SK-N-SH (cell line): ENCODE results near the gene HSPA1A. TPM values are rescaled to one million over a fixed set of nuclear protein-coding genes. Genes with fewer than 3 reads are reported as not detected.
A peak's percentile ranks its signal among the peaks of the same experiment; 100 is the strongest.

Source experiments
- CTCF ChIA-PET: fragments of 300-600, 350-600 bp; formaldehyde crosslinking; extraction: SDS; loops from one replicate; lab custom pipeline; 2021; lab: Yijun Ruan, JAX
- POLR2A ChIA-PET: fragments of 350-600 bp; sonication (Branson Sonifier 250); formaldehyde crosslinking; extraction: SDS; loops from one replicate; lab custom pipeline; 2020; ENCODE audit warnings: antibody characterized with exemption, inconsistent platforms; lab: Yijun Ruan, JAX
- DNase-seq: peaks from one replicate; pipeline ENCODE4 v3.0.0; 2012
- H2AFZ ChIP-seq: fragments of 200-600 bp; sonication (generic); 2 replicates; pipeline ENCODE4 v1.8.1; 2016; ENCODE audit warnings: antibody characterized with exemption, mild to moderate bottlenecking, low read depth
- H3F3A ChIP-seq: fragments of 200-600 bp; sonication (generic); replicated peaks from 2 replicates; pipeline ENCODE3; 2016; ENCODE audit warnings: antibody characterized with exemption, mild to moderate bottlenecking; ENCODE audit not compliant: insufficient read depth
- H3K27ac ChIP-seq, 2 experiments: fragments of 200-500 bp in 1 of 2; fragments of 200-600 bp in 1 of 2; sonication (Bioruptor generic) in 1 of 2; sonication (generic), shearing (Covaris generic) in 1 of 2; 2 replicates each; pipeline versions ENCODE4 v1.5.1 to v1.6.1; 2014 to 2016; ENCODE audit warnings: low read depth in 2 of 2, inconsistent platforms in 1 of 2, low read length in 1 of 2, mild to moderate bottlenecking in 1 of 2, mixed read lengths in 1 of 2
- H3K27me3 ChIP-seq: fragments of 200-600 bp; sonication (generic), shearing (Covaris generic); 2 replicates; pipeline ENCODE4 v1.6.1; 2016; ENCODE audit warnings: mixed run types; ENCODE audit not compliant: insufficient read depth
- H3K36me3 ChIP-seq, 2 experiments: fragments of 200-500 bp in 1 of 2; fragments of 200-600 bp in 1 of 2; sonication (Bioruptor generic) in 1 of 2; sonication (generic) in 1 of 2; replicated peaks in 1 of 2; 2 replicates each; pipeline versions ENCODE3 to v1.5.1; 2014 to 2016; ENCODE audit warnings: low read length in 1 of 2, mild to moderate bottlenecking in 1 of 2; ENCODE audit not compliant: insufficient read depth in 2 of 2, control insufficient read depth in 1 of 2
- H3K4me1 ChIP-seq, 2 experiments: fragments of 200-500 bp in 1 of 2; fragments of 200-600 bp in 1 of 2; sonication (Bioruptor generic) in 1 of 2; sonication (generic), shearing (Covaris generic) in 1 of 2; 2 replicates each; pipeline versions ENCODE4 v1.5.1 to v1.6.1; 2014 to 2016; ENCODE audit warnings: low read depth in 1 of 2, low read length in 1 of 2, mixed run types in 1 of 2; ENCODE audit not compliant: insufficient read depth in 2 of 2, control insufficient read depth in 1 of 2
- H3K4me2 ChIP-seq: fragments of 200-600 bp; sonication (generic), shearing (Covaris generic); 2 replicates; pipeline ENCODE4 v1.6.1; 2017; ENCODE audit warnings: mixed run types
- H3K4me3 ChIP-seq, 2 experiments: fragments of 200-500 bp in 1 of 2; fragments of 200-600 bp in 1 of 2; sonication (Bioruptor generic) in 1 of 2; sonication (generic), shearing (Covaris generic) in 1 of 2; 2 replicates each; pipeline versions ENCODE4 v1.5.1 to v1.8.1; 2014 to 2016; ENCODE audit warnings: low read depth in 2 of 2, inconsistent platforms in 1 of 2, low read length in 1 of 2, mild to moderate bottlenecking in 1 of 2, mixed read lengths in 1 of 2, moderate library complexity in 1 of 2
- H3K79me2 ChIP-seq: fragments of 200-600 bp; sonication (generic); 2 replicates; pipeline ENCODE4 v1.8.1; 2017; ENCODE audit warnings: mild to moderate bottlenecking; ENCODE audit not compliant: insufficient read depth
- H3K9ac ChIP-seq: fragments of 200-600 bp; sonication (generic); 2 replicates; pipeline ENCODE4 v1.6.1; 2017; ENCODE audit warnings: mixed run types
- H3K9me2 ChIP-seq: fragments of 200-600 bp; sonication (generic); 2 replicates; pipeline ENCODE4 v1.6.1; 2017; ENCODE audit warnings: mixed run types
- H3K9me3 ChIP-seq: fragments of 200-600 bp; sonication (generic); 2 replicates; pipeline ENCODE4 v1.6.1; 2017; ENCODE audit warnings: mixed run types, mild to moderate bottlenecking, moderate library complexity
- H4K20me1 ChIP-seq: fragments of 200-600 bp; sonication (generic); 2 replicates; pipeline ENCODE4 v1.6.1; 2017; ENCODE audit warnings: mild to moderate bottlenecking, mixed run types; ENCODE audit not compliant: insufficient read depth
- ELF1 ChIP-seq: IDR thresholded peaks from 2 replicates; pipeline ENCODE4 v1.4.0; 2012
- EZH2phosphoT487 ChIP-seq: fragments of 200-600 bp; sonication (generic); IDR thresholded peaks from 2 replicates; pipeline ENCODE4 v1.6.1; 2017; ENCODE audit warnings: low read depth, mixed run types, mild to moderate bottlenecking, antibody characterized with exemption, moderate library complexity, borderline replicate concordance
- FOSL2 ChIP-seq: IDR thresholded peaks from 2 replicates; pipeline ENCODE4 v1.4.0; 2012; ENCODE audit warnings: low read depth, mild to moderate bottlenecking, moderate library complexity, borderline replicate concordance
- FOXJ3 ChIP-seq: sonication (generic); formaldehyde crosslinking; IDR thresholded peaks from 2 replicates; pipeline ENCODE4 v1.5.1; 2020; ENCODE audit warnings: mild to moderate bottlenecking, missing genetic modification reagents
- FOXM1 ChIP-seq: IDR thresholded peaks from 2 replicates; pipeline ENCODE4 v1.4.0; 2012; ENCODE audit warnings: low read depth, mild to moderate bottlenecking
- GATA2 ChIP-seq: sonication (generic); formaldehyde crosslinking; IDR thresholded peaks from 2 replicates; pipeline ENCODE4 v1.5.0; 2020; ENCODE audit warnings: mild to moderate bottlenecking, missing genetic modification reagents
- MEF2A ChIP-seq: IDR thresholded peaks from 2 replicates; pipeline ENCODE4 v1.4.0; 2012; ENCODE audit warnings: low read depth, borderline replicate concordance
- NFIC ChIP-seq: IDR thresholded peaks from 2 replicates; pipeline ENCODE4 v1.4.0; 2012; ENCODE audit warnings: borderline replicate concordance
- RAD21 ChIP-seq: IDR thresholded peaks from 2 replicates; pipeline ENCODE4 v1.6.1; 2012; ENCODE audit warnings: mild to moderate bottlenecking, low read length
- RCOR1 ChIP-seq: fragments of 150-350 bp; IDR thresholded peaks from 2 replicates; pipeline ENCODE4 v1.6.1; 2017; ENCODE audit warnings: antibody characterized with exemption, low read length
- RFX5 ChIP-seq: IDR thresholded peaks from 2 replicates; pipeline ENCODE4 v1.6.1; 2012; ENCODE audit warnings: mild to moderate bottlenecking, improper control_type of control experiment, low read length
- RXRA ChIP-seq: IDR thresholded peaks from 2 replicates; pipeline ENCODE4 v1.4.0; 2012; ENCODE audit warnings: low read depth, mild to moderate bottlenecking, borderline replicate concordance
- SIN3A ChIP-seq: IDR thresholded peaks from 2 replicates; pipeline ENCODE4 v1.6.1; 2012; ENCODE audit warnings: low read depth, mild to moderate bottlenecking, low read length, moderate library complexity, borderline replicate concordance
- TAF1 ChIP-seq: IDR thresholded peaks from 2 replicates; pipeline ENCODE4 v1.6.1; 2012; ENCODE audit warnings: low read depth, mild to moderate bottlenecking, low read length, moderate library complexity, borderline replicate concordance
- TCF12 ChIP-seq: IDR thresholded peaks from 2 replicates; pipeline ENCODE4 v1.4.0; 2012
- TEAD4 ChIP-seq: IDR thresholded peaks from 2 replicates; pipeline ENCODE4 v1.4.0; 2012; ENCODE audit warnings: mild to moderate bottlenecking, borderline replicate concordance; ENCODE audit not compliant: insufficient read depth
- YY1 ChIP-seq: IDR thresholded peaks from 2 replicates; pipeline ENCODE4 v1.4.0; 2012; ENCODE audit warnings: low read depth, mild to moderate bottlenecking
- WGBS: methylation state at CpG from one replicate; pipeline ENCODE4 v1.1.6; 2017; ENCODE audit warnings: low lambda C conversion rate; 5-methylcytosine and 5-hydroxymethylcytosine counted together
- polyA plus RNA-seq, 3 experiments: library from polyadenylated mRNA; depleted of rRNA; stranded (reverse); fragments of >200 nt; gene quantifications; 2 replicates each; pipeline ENCODE4 v1.2.3, GENCODE V29; 2012
- TF ChIP-seq, protein P1 (sequence below): IDR thresholded peaks from 2 replicates; pipeline ENCODE4; 2012
- TF ChIP-seq, protein P2 (sequence below): fragments of 150-350 bp; IDR thresholded peaks from 2 replicates; pipeline ENCODE4 v1.6.1; 2016; ENCODE audit warnings: mild to moderate bottlenecking, low read depth, low read length
- TF ChIP-seq, protein P3 (sequence below): IDR thresholded peaks from 2 replicates; pipeline ENCODE4 v1.4.0; 2012; ENCODE audit warnings: low read depth
- TF ChIP-seq, protein P4 (sequence below): IDR thresholded peaks from 2 replicates; pipeline ENCODE4 v1.4.0; 2012; ENCODE audit warnings: low read depth, borderline replicate concordance
- TF ChIP-seq, protein P5 (sequence below): fragments of 200-600 bp; sonication (generic); IDR thresholded peaks from 2 replicates; pipeline ENCODE4 v1.6.1; 2017; ENCODE audit warnings: antibody characterized with exemption, mild to moderate bottlenecking, moderate library complexity

The HSPA1A gene
- polyA plus RNA-seq, 1 of the 3 experiments (the other 2 are of a cell fraction) = 119 TPM

DNA sequence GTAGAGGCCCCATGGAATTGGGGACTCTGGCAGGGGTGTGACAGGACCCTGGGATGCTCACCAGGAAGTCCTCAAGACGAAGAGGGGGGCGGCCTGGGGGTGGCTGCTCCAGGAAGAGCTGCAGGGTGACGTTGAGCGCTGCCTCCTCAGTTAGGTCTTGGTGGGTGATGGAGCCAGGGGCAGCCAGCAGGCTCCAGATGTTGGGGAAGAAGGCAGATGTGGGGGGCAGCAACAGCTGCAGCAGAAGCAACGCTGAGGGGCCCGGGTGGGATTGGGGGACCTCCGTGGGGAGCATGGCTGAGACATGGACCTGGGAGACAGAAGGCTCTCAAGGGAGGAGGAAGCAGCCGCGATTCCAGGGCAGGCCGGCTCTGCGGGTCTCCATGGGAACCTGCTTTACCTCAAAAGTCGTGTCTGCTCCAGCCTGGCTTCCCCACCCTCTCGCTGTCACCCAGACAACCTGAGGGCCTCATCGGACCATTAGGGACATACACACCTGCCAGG, 38.8 kb upstream of the HSPA1A start:
- Histone ChIP-seq H2AFZ (no peak overlapping the region), H3K9me3 (no peaks in the 10 kb centered on the region), H3K27ac (no peak overlapping the region), H3K4me2 (peak overlapping the region; percentile 69), H3K4me1 (peaks cover 9 to 10% of the 10 kb centered on the region in 2 experiments; a peak in 2 of 4 replicates), H3K27me3 (no peaks in the 10 kb centered on the region), H3K36me3 (peaks cover 0 to 29% of the 10 kb centered on the region in 2 experiments), H3K4me3 (no peak overlapping the region), H3K9ac (0 out of 2 replicates have a peak overlapping the region, but pooled peaks have one; percentile 23), H3K79me2 (no peaks in the 10 kb centered on the region), H4K20me1 (no peaks in the 10 kb centered on the region), H3F3A (peaks cover 3% of the 10 kb centered on the region), H3K9me2 (no peaks in the 10 kb centered on the region)
- ChIA-PET POLR2A (no interaction called here), CTCF (interaction anchor here (2.0 to 9.9 kb wide), 2 partner anchors 9 to 14 kb away, joined by 8 to 62 read pairs; no protein-coding TSS in a partner anchor)
- no peak for DNase-seq
- WGBS = 53% methylated on average over 13 of the region's 14 CpGs
- TF ChIP-seq FOXM1 (no peak), TAF1 (no peak), RCOR1 (no peak), EZH2phosphoT487 (no peak), TEAD4 (no peak), RFX5 (no peak), MEF2A (no peak), GATA2 (no peak)
- TF ChIP-seq, protein P1, sequence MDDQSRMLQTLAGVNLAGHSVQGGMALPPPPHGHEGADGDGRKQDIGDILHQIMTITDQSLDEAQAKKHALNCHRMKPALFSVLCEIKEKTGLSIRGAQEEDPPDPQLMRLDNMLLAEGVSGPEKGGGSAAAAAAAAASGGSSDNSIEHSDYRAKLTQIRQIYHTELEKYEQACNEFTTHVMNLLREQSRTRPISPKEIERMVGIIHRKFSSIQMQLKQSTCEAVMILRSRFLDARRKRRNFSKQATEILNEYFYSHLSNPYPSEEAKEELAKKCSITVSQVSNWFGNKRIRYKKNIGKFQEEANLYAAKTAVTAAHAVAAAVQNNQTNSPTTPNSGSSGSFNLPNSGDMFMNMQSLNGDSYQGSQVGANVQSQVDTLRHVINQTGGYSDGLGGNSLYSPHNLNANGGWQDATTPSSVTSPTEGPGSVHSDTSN = no peak

DNA sequence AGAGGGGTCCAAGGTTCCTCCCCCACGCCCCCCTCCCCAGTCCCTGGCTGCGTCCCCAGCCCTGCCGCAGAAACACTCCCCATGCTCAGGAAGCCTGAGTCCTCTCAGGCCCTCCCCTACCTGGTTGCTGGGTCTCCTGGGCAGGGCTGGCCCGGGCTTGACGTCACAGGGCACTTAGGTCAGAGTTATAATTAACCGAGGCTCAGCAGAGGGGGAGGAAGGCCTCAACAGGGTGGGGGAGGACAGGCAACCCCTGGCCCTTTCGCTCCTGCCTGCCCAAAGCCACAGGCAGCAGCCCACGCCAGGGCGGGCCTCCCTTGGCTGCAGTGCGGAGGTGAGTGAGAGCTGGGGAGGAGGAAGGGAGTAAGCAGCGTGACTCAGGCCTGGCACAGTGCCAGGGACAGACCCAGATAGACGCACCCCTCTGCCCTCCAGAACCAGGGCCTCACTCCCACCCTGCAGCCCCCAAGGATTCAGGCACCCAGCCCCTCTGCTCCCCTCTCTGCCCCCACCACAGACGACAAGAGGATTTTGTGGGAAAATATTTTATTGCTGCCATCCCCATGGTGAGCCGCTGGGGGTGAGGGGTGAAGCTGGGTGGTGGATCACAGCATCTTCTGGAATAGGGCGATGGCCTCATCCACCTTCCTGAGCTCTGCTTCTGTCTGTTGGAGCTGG, 38.2 kb upstream of the HSPA1A start, which contains the start of gene VWA7:
Gene VWA7, minus strand, starts transcription at position 340 of the 678 bp plus-strand sequence. CDS start 549 bp downstream, outside the sequence.
- CTCF ChIA-PET = interaction anchor here (0.9 to 9.9 kb wide), 5 partner anchors 8 to 196 kb away, joined by 3 to 62 read pairs (median 6); no protein-coding TSS in a partner anchor
- no peaks in the 10 kb centered on the region for H3K9me2 ChIP-seq
- POLR2A ChIA-PET = no interaction called here
- peaks cover 0 to 35% of the 10 kb centered on the region in 2 experiments for H3K36me3 ChIP-seq
- H3K4me2 ChIP-seq = peak within 1 kb of the TSS; percentile 69
- no peak within 1 kb of the TSS; a peak in 2 of 4 replicates for H3K27ac ChIP-seq
- WGBS = 22% methylated on average over 8 of the region's 15 CpGs
- H3K27me3 ChIP-seq = no peaks in the 10 kb centered on the region
- no peaks in the 10 kb centered on the region for H3K79me2 ChIP-seq
- H4K20me1 ChIP-seq = no peaks in the 10 kb centered on the region
- H3K4me1 ChIP-seq = peaks cover 9 to 10% of the 10 kb centered on the region in 2 experiments; a peak in 2 of 4 replicates
- H2AFZ ChIP-seq = no peak within 1 kb of the TSS
- no peaks in the 10 kb centered on the region for H3K9me3 ChIP-seq
- 0 out of 2 replicates have a peak within 1 kb of the TSS, but pooled peaks have one; percentile 23 for H3K9ac ChIP-seq
- H3K4me3 ChIP-seq = no peak within 1 kb of the TSS
- DNase-seq = peak; percentile 71
- H3F3A ChIP-seq = peaks cover 3% of the 10 kb centered on the region
- no peak for TF ChIP-seq RXRA
- no peak for TF ChIP-seq RAD21
- no peak for TF ChIP-seq TAF1
- no peak for TF ChIP-seq ELF1
- no peak for TF ChIP-seq FOXJ3 (CRISPR knock-in tag)
- no peak; the same call in 1 of the 2 replicates for TF ChIP-seq SIN3A
- TF ChIP-seq, protein P2, sequence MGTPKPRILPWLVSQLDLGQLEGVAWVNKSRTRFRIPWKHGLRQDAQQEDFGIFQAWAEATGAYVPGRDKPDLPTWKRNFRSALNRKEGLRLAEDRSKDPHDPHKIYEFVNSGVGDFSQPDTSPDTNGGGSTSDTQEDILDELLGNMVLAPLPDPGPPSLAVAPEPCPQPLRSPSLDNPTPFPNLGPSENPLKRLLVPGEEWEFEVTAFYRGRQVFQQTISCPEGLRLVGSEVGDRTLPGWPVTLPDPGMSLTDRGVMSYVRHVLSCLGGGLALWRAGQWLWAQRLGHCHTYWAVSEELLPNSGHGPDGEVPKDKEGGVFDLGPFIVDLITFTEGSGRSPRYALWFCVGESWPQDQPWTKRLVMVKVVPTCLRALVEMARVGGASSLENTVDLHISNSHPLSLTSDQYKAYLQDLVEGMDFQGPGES = no peak
- no peak for TF ChIP-seq YY1
- TF ChIP-seq, protein P3, sequence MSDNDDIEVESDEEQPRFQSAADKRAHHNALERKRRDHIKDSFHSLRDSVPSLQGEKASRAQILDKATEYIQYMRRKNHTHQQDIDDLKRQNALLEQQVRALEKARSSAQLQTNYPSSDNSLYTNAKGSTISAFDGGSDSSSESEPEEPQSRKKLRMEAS = peak; percentile 60; the same call in 1 of the 2 replicates
- TF ChIP-seq TCF12 = peak; percentile 28; the same call in 1 of the 2 replicates
- TF ChIP-seq FOSL2 = peak; percentile 59; the same call in 1 of the 2 replicates
- no peak for TF ChIP-seq FOXM1
- no peak for TF ChIP-seq RFX5
- TF ChIP-seq, protein P4, sequence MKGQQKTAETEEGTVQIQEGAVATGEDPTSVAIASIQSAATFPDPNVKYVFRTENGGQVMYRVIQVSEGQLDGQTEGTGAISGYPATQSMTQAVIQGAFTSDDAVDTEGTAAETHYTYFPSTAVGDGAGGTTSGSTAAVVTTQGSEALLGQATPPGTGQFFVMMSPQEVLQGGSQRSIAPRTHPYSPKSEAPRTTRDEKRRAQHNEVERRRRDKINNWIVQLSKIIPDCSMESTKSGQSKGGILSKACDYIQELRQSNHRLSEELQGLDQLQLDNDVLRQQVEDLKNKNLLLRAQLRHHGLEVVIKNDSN = no peak
- no peak for TF ChIP-seq RCOR1
- peak; percentile 54; the same call in 1 of the 2 replicates for TF ChIP-seq MEF2A
- TF ChIP-seq, protein P5, sequence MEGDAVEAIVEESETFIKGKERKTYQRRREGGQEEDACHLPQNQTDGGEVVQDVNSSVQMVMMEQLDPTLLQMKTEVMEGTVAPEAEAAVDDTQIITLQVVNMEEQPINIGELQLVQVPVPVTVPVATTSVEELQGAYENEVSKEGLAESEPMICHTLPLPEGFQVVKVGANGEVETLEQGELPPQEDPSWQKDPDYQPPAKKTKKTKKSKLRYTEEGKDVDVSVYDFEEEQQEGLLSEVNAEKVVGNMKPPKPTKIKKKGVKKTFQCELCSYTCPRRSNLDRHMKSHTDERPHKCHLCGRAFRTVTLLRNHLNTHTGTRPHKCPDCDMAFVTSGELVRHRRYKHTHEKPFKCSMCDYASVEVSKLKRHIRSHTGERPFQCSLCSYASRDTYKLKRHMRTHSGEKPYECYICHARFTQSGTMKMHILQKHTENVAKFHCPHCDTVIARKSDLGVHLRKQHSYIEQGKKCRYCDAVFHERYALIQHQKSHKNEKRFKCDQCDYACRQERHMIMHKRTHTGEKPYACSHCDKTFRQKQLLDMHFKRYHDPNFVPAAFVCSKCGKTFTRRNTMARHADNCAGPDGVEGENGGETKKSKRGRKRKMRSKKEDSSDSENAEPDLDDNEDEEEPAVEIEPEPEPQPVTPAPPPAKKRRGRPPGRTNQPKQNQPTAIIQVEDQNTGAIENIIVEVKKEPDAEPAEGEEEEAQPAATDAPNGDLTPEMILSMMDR = no peak
- peak; percentile 95 for TF ChIP-seq NFIC
